Stimulated activated effector memory CD8-positive, alpha-beta T cell treated with anti-CD3 and anti-CD28 coated beads, Interleukin-12 subunit alpha, Interleukin-12 subunit beta, amount 100 ng/mL, for 72 hours (primary cell): ENCODE data around the gene IDH3G.

ENCODE experiments used
- ATAC-seq: fragments of 150-1000 bp; cut with Tn5 transposase; 2 replicates; pipeline ENCODE4 v1.10.0; 2021
- DNase-seq, 2 donors: peaks; one replicate each; pipeline ENCODE4 v3.0.0; 2021 to 2022; ENCODE audit warnings: low spot score in 2 of 2
- H3K27ac Mint-ChIP-seq: one replicate; pipeline ENCODE4 v1.8.0; 2022; ENCODE audit warnings: mild to moderate bottlenecking, mixed read lengths
- H3K36me3 Mint-ChIP-seq: one replicate; pipeline ENCODE4 v1.8.0; 2022; ENCODE audit warnings: mild to moderate bottlenecking, mixed read lengths
- H3K4me1 Mint-ChIP-seq: one replicate; pipeline ENCODE4 v1.8.0; 2022; ENCODE audit warnings: mixed read lengths
- H3K4me3 Mint-ChIP-seq: one replicate; pipeline ENCODE4 v1.8.0; 2022; ENCODE audit warnings: mild to moderate bottlenecking, mixed read lengths
- H3K9me3 Mint-ChIP-seq: one replicate; pipeline ENCODE4 v1.8.0; 2022; ENCODE audit warnings: mixed read lengths

Gene IDH3G

GRCh38 chrX:153773218-153773611, 21.0 kb downstream of the IDH3G start:
- Mint-ChIP-seq H3K27ac (no peak overlapping the region), H3K9me3 (no peaks in the 10 kb centered on the region), H3K4me1 (no peaks in the 10 kb centered on the region), H3K4me3 (no peak overlapping the region), H3K36me3 (no peaks in the 10 kb centered on the region)
- ATAC-seq (no peak), DNase-seq (no peak)

GRCh38 chrX:153772316-153773217, 21.6 kb downstream of the IDH3G start:
- DNase-seq, result no peak
- H3K27ac Mint-ChIP-seq, result no peak overlapping the region
- no peak overlapping the region for H3K4me3 Mint-ChIP-seq
- no peaks in the 10 kb centered on the region for H3K9me3 Mint-ChIP-seq
- H3K4me1 Mint-ChIP-seq, result no peaks in the 10 kb centered on the region
- no peaks in the 10 kb centered on the region for H3K36me3 Mint-ChIP-seq
- ATAC-seq, result no peak

GRCh38 chrX:153771415-153772315, 22.5 kb downstream of the IDH3G start:
- Mint-ChIP-seq H3K36me3 (no peaks in the 10 kb centered on the region), H3K4me3 (no peak overlapping the region), H3K27ac (no peak overlapping the region), H3K4me1 (no peaks in the 10 kb centered on the region), H3K9me3 (no peaks in the 10 kb centered on the region)
- DNase-seq, result no peak
- no peak for ATAC-seq

- DNase-seq (no peak), ATAC-seq (no peak)
- Mint-ChIP-seq H3K36me3 (no peaks in the 10 kb centered on the region), H3K9me3 (no peaks in the 10 kb centered on the region), H3K4me3 (no peak overlapping the region), H3K4me1 (no peaks in the 10 kb centered on the region), H3K27ac (no peak overlapping the region)
Observed at GRCh38 chrX:153770601-153771414, 23.4 kb downstream of the IDH3G start.

GRCh38 chrX:153769865-153770600, 24.1 kb downstream of the IDH3G start:
- H3K27ac Mint-ChIP-seq, result no peak overlapping the region
- no peaks in the 10 kb centered on the region for H3K36me3 Mint-ChIP-seq
- DNase-seq (no peak), ATAC-seq (no peak)
- H3K9me3 Mint-ChIP-seq, result no peaks in the 10 kb centered on the region
- H3K4me3 Mint-ChIP-seq, result no peak overlapping the region
- H3K4me1 Mint-ChIP-seq, result no peaks in the 10 kb centered on the region

GRCh38 chrX:153769158-153769864, 24.9 kb downstream of the IDH3G start:
- Mint-ChIP-seq H3K27ac (no peak overlapping the region), H3K4me3 (no peak overlapping the region), H3K36me3 (no peaks in the 10 kb centered on the region), H3K9me3 (no peaks in the 10 kb centered on the region), H3K4me1 (no peaks in the 10 kb centered on the region)
- ATAC-seq (no peak), DNase-seq (no peak)

- Mint-ChIP-seq H3K4me1 (peaks cover 7% of the 10 kb centered on the region), H3K9me3 (no peaks in the 10 kb centered on the region), H3K36me3 (no peaks in the 10 kb centered on the region), H3K4me3 (no peak overlapping the region), H3K27ac (peak overlapping the region; percentile 40)
- ATAC-seq, result no peak
- DNase-seq, result no peak
Observed at GRCh38 chrX:153768311-153769157, 25.6 kb downstream of the IDH3G start.

- Mint-ChIP-seq H3K4me3 (no peak overlapping the region), H3K4me1 (peaks cover 7% of the 10 kb centered on the region), H3K9me3 (no peaks in the 10 kb centered on the region), H3K27ac (no peak overlapping the region), H3K36me3 (no peaks in the 10 kb centered on the region)
- no peak for DNase-seq
- ATAC-seq, result no peak
Observed at GRCh38 chrX:153767674-153768055, 26.5 kb downstream of the IDH3G start.

GRCh38 chrX:153766871-153767673, 27.1 kb downstream of the IDH3G start:
- DNase-seq (no peak), ATAC-seq (no peak)
- H3K27ac Mint-ChIP-seq, result no peak overlapping the region
- H3K4me3 Mint-ChIP-seq, result peak overlapping the region; percentile 29
- H3K9me3 Mint-ChIP-seq, result no peaks in the 10 kb centered on the region
- peaks cover 7% of the 10 kb centered on the region for H3K4me1 Mint-ChIP-seq
- no peaks in the 10 kb centered on the region for H3K36me3 Mint-ChIP-seq

- peak overlapping the region; percentile 29 for H3K4me3 Mint-ChIP-seq
Observed at GRCh38 chrX:153766098-153766817, 27.9 kb downstream of the IDH3G start.

GRCh38 chrX:153765138-153766079, 28.8 kb downstream of the IDH3G start:
- DNase-seq (no peak), ATAC-seq (no peak)
- peak overlapping the region; percentile 29 for H3K4me3 Mint-ChIP-seq
- H3K27ac Mint-ChIP-seq, result no peak overlapping the region
- H3K9me3 Mint-ChIP-seq, result no peaks in the 10 kb centered on the region
- no peaks in the 10 kb centered on the region for H3K36me3 Mint-ChIP-seq
- H3K4me1 Mint-ChIP-seq, result peaks cover 7% of the 10 kb centered on the region

More at GRCh38 chrX:153766098-153766817, 27.9 kb downstream of the IDH3G start:
- H3K36me3 Mint-ChIP-seq, result no peaks in the 10 kb centered on the region
- peak; percentile 34 for ATAC-seq
- no peak overlapping the region for H3K27ac Mint-ChIP-seq
- no peaks in the 10 kb centered on the region for H3K9me3 Mint-ChIP-seq
- H3K4me1 Mint-ChIP-seq, result peaks cover 7% of the 10 kb centered on the region
- no peak for DNase-seq
